ENCODE data around the gene GPR183.

The GPR183 gene

GRCh38 chr13:99314640-99315176 lies 7.5 kb upstream of the GPR183 start:
- Histone ChIP-seq H3K9me3 (ENCODE audit: low read length) (peaks cover 4% of the 10 kb centered on the region), H3K4me3 (ENCODE audit: low read length) (no peak overlapping the region), H2AFZ (ENCODE audit: low read depth, low read length) (no peak overlapping the region), H3K36me3 (ENCODE audit: insufficient read depth, low read length) (no peaks in the 10 kb centered on the region), H3K27me3 (ENCODE audit: insufficient read depth, low read length) (no peaks in the 10 kb centered on the region), H3K4me1 (ENCODE audit: insufficient read depth, low read length) (peaks cover 18% of the 10 kb centered on the region)

GRCh38 chr13:99313941-99314340 lies 6.7 kb upstream of the GPR183 start:
- no peaks in the 10 kb centered on the region for H3K36me3 ChIP-seq (ENCODE audit: insufficient read depth, low read length)
- H3K4me1 ChIP-seq (ENCODE audit: insufficient read depth, low read length): peaks cover 18% of the 10 kb centered on the region
- H2AFZ ChIP-seq (ENCODE audit: low read depth, low read length): no peak overlapping the region
- no peak overlapping the region for H3K4me3 ChIP-seq (ENCODE audit: low read length)
- H3K27me3 ChIP-seq (ENCODE audit: insufficient read depth, low read length): no peaks in the 10 kb centered on the region
- peaks cover 4% of the 10 kb centered on the region for H3K9me3 ChIP-seq (ENCODE audit: low read length)

GRCh38 chr13:99313501-99313900 lies 6.3 kb upstream of the GPR183 start:
- Histone ChIP-seq H2AFZ (ENCODE audit: low read depth, low read length) (no peak overlapping the region), H3K27me3 (ENCODE audit: insufficient read depth, low read length) (no peaks in the 10 kb centered on the region), H3K9me3 (ENCODE audit: low read length) (peaks cover 4% of the 10 kb centered on the region)

GRCh38 chr13:99312493-99312883 lies 5.3 kb upstream of the GPR183 start:
- H2AFZ ChIP-seq (ENCODE audit: low read depth, low read length): no peak overlapping the region
- H3K4me3 ChIP-seq (ENCODE audit: low read length): no peak overlapping the region
- peaks cover 4% of the 10 kb centered on the region for H3K9me3 ChIP-seq (ENCODE audit: low read length)
- peaks cover 25% of the 10 kb centered on the region for H3K4me1 ChIP-seq (ENCODE audit: insufficient read depth, low read length)
- no peaks in the 10 kb centered on the region for H3K27me3 ChIP-seq (ENCODE audit: insufficient read depth, low read length)
- no peaks in the 10 kb centered on the region for H3K36me3 ChIP-seq (ENCODE audit: insufficient read depth, low read length)

More at GRCh38 chr13:99313501-99313900, 6.3 kb upstream of the GPR183 start:
- Histone ChIP-seq H3K4me1 (ENCODE audit: insufficient read depth, low read length) (peaks cover 18% of the 10 kb centered on the region), H3K36me3 (ENCODE audit: insufficient read depth, low read length) (no peaks in the 10 kb centered on the region), H3K4me3 (ENCODE audit: low read length) (no peak overlapping the region)

GRCh38 chr13:99311748-99312492 lies 4.7 kb upstream of the GPR183 start:
- Histone ChIP-seq H3K36me3 (ENCODE audit: insufficient read depth, low read length) (no peaks in the 10 kb centered on the region), H3K4me3 (ENCODE audit: low read length) (no peak overlapping the region), H3K9me3 (ENCODE audit: low read length) (peaks cover 4% of the 10 kb centered on the region), H2AFZ (ENCODE audit: low read depth, low read length) (no peak overlapping the region), H3K27me3 (ENCODE audit: insufficient read depth, low read length) (no peaks in the 10 kb centered on the region), H3K4me1 (ENCODE audit: insufficient read depth, low read length) (peaks cover 30% of the 10 kb centered on the region)

- peaks cover 30% of the 10 kb centered on the region for H3K4me1 ChIP-seq (ENCODE audit: insufficient read depth, low read length)
These were observed 3.9 kb upstream of the GPR183 start for GRCh38 chr13:99311137-99311536.

GRCh38 chr13:99310382-99311031 lies 3.3 kb upstream of the GPR183 start:
- Histone ChIP-seq H3K4me3 (ENCODE audit: low read length) (no peak overlapping the region), H3K4me1 (ENCODE audit: insufficient read depth, low read length) (peaks cover 30% of the 10 kb centered on the region), H2AFZ (ENCODE audit: low read depth, low read length) (no peak overlapping the region), H3K36me3 (ENCODE audit: insufficient read depth, low read length) (no peaks in the 10 kb centered on the region), H3K9me3 (ENCODE audit: low read length) (peaks cover 4% of the 10 kb centered on the region), H3K27me3 (ENCODE audit: insufficient read depth, low read length) (no peaks in the 10 kb centered on the region)

More at GRCh38 chr13:99311137-99311536, 3.9 kb upstream of the GPR183 start:
- Histone ChIP-seq H3K27me3 (ENCODE audit: insufficient read depth, low read length) (no peaks in the 10 kb centered on the region), H2AFZ (ENCODE audit: low read depth, low read length) (no peak overlapping the region), H3K4me3 (ENCODE audit: low read length) (no peak overlapping the region), H3K36me3 (ENCODE audit: insufficient read depth, low read length) (no peaks in the 10 kb centered on the region), H3K9me3 (ENCODE audit: low read length) (peaks cover 4% of the 10 kb centered on the region)

GRCh38 chr13:99308471-99309087 lies 1.4 kb upstream of the GPR183 start:
- Histone ChIP-seq H3K36me3 (ENCODE audit: insufficient read depth, low read length) (no peaks in the 10 kb centered on the region), H3K9me3 (ENCODE audit: low read length) (no peaks in the 10 kb centered on the region), H3K4me3 (ENCODE audit: low read length) (no peak overlapping the region), H3K4me1 (ENCODE audit: insufficient read depth, low read length) (peaks cover 24% of the 10 kb centered on the region), H3K27me3 (ENCODE audit: insufficient read depth, low read length) (no peaks in the 10 kb centered on the region), H2AFZ (ENCODE audit: low read depth, low read length) (no peak overlapping the region)

GRCh38 chr13:99307648-99308339 lies 595 bp upstream of the GPR183 start:
- Histone ChIP-seq H2AFZ (ENCODE audit: low read depth, low read length) (no peak overlapping the region), H3K4me1 (ENCODE audit: insufficient read depth, low read length) (peaks cover 18% of the 10 kb centered on the region), H3K4me3 (ENCODE audit: low read length) (no peak overlapping the region), H3K9me3 (ENCODE audit: low read length) (no peaks in the 10 kb centered on the region), H3K27me3 (ENCODE audit: insufficient read depth, low read length) (no peaks in the 10 kb centered on the region), H3K36me3 (ENCODE audit: insufficient read depth, low read length) (no peaks in the 10 kb centered on the region)

- Histone ChIP-seq H3K4me3 (ENCODE audit: low read length) (no peak overlapping the region), H3K9me3 (ENCODE audit: low read length) (no peaks in the 10 kb centered on the region), H3K27me3 (ENCODE audit: insufficient read depth, low read length) (no peaks in the 10 kb centered on the region), H3K4me1 (ENCODE audit: insufficient read depth, low read length) (peaks cover 12% of the 10 kb centered on the region), H3K36me3 (ENCODE audit: insufficient read depth, low read length) (no peaks in the 10 kb centered on the region), H2AFZ (ENCODE audit: low read depth, low read length) (no peak overlapping the region)
These were observed 1.6 kb downstream of the GPR183 start for GRCh38 chr13:99305566-99305965.

GRCh38 chr13:99305158-99305557 lies 2.0 kb downstream of the GPR183 start:
- no peaks in the 10 kb centered on the region for H3K9me3 ChIP-seq (ENCODE audit: low read length)
- H3K4me3 ChIP-seq (ENCODE audit: low read length): no peak overlapping the region
- no peaks in the 10 kb centered on the region for H3K27me3 ChIP-seq (ENCODE audit: insufficient read depth, low read length)
- peaks cover 12% of the 10 kb centered on the region for H3K4me1 ChIP-seq (ENCODE audit: insufficient read depth, low read length)
- H2AFZ ChIP-seq (ENCODE audit: low read depth, low read length): no peak overlapping the region
- no peaks in the 10 kb centered on the region for H3K36me3 ChIP-seq (ENCODE audit: insufficient read depth, low read length)

GRCh38 chr13:99304541-99304940 lies 2.7 kb downstream of the GPR183 start:
- no peak overlapping the region for H3K4me3 ChIP-seq (ENCODE audit: low read length)
- H2AFZ ChIP-seq (ENCODE audit: low read depth, low read length): no peak overlapping the region
- H3K36me3 ChIP-seq (ENCODE audit: insufficient read depth, low read length): no peaks in the 10 kb centered on the region
- H3K27me3 ChIP-seq (ENCODE audit: insufficient read depth, low read length): no peaks in the 10 kb centered on the region
- no peaks in the 10 kb centered on the region for H3K9me3 ChIP-seq (ENCODE audit: low read length)
- H3K4me1 ChIP-seq (ENCODE audit: insufficient read depth, low read length): peaks cover 12% of the 10 kb centered on the region

Measured in neuron (in vitro differentiated cells).